IMR-90 (cell line): ENCODE measurements around the gene RERE.

Source experiments
- CEBPB ChIP-seq: IDR thresholded peaks from 2 replicates; pipeline ENCODE4 v1.6.1; 2012; ENCODE audit warnings: low read depth, low read length, improper control_type of control experiment
- FOS ChIP-seq: fragments of 150-350 bp; IDR thresholded peaks from 2 replicates; pipeline ENCODE4 v1.6.1; 2016; ENCODE audit warnings: low read depth, low read length
- MXI1 ChIP-seq: IDR thresholded peaks from 2 replicates; pipeline ENCODE4 v1.6.1; 2012; ENCODE audit warnings: low read depth, mild to moderate bottlenecking, low read length, moderate library complexity, borderline replicate concordance
- RAD21 ChIP-seq: IDR thresholded peaks from 2 replicates; pipeline ENCODE4 v1.6.1; 2012; ENCODE audit warnings: low read length, improper control_type of control experiment
- RFX5 ChIP-seq: IDR thresholded peaks from 2 replicates; pipeline ENCODE4 v1.8.0; 2012; ENCODE audit warnings: low read depth, mild to moderate bottlenecking, low read length, moderate library complexity
- TF ChIP-seq, protein P1 (sequence below): conservative IDR thresholded peaks from 2 replicates; pipeline ENCODE4 v1.5.1; 2012; ENCODE audit warnings: mild to moderate bottlenecking, low read depth, low read length, improper control_type of control experiment

DNA sequence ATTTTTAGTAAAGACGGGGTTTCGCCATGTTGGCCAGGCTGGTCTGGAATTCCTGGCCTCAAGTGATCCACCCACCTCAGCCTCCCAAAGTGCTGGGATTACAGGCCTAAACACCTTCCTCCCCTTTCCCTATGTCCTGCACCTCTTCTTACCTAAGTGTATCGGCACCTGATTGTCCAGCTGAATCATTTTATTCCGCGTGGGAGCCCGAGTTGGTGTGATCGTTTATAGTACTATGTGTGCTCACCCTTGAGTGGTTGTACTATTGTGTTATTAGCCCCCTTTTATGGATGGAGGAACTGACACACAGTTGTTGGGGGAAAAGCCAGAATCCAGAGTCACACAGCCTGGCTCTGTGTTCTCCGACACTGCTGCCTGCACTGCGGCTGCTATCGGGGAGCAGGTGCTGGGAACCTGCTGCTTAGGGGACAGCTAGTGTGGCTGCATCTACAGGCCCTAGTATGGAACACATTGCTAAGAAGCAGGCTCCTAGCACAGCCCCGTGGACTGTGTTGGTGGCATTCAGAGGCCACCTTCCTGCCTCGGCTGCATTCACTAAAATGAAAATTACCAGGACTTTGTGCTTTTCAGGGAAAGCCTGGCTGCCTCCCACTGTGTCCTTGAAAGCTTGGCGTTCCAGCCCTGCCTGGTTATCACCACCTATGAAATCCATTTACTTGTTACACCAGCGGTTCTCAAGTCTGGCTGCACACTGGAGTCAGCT is 39.4 kb upstream of the RERE start:
- TF ChIP-seq, protein P1, sequence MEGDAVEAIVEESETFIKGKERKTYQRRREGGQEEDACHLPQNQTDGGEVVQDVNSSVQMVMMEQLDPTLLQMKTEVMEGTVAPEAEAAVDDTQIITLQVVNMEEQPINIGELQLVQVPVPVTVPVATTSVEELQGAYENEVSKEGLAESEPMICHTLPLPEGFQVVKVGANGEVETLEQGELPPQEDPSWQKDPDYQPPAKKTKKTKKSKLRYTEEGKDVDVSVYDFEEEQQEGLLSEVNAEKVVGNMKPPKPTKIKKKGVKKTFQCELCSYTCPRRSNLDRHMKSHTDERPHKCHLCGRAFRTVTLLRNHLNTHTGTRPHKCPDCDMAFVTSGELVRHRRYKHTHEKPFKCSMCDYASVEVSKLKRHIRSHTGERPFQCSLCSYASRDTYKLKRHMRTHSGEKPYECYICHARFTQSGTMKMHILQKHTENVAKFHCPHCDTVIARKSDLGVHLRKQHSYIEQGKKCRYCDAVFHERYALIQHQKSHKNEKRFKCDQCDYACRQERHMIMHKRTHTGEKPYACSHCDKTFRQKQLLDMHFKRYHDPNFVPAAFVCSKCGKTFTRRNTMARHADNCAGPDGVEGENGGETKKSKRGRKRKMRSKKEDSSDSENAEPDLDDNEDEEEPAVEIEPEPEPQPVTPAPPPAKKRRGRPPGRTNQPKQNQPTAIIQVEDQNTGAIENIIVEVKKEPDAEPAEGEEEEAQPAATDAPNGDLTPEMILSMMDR = no peak
- TF ChIP-seq CEBPB (no peak), RAD21 (no peak), RFX5 (no peak), MXI1 (no peak), FOS (no peak)
